Measurements from ENCODE around the gene PSMG4.

The PSMG4 gene

DNA sequence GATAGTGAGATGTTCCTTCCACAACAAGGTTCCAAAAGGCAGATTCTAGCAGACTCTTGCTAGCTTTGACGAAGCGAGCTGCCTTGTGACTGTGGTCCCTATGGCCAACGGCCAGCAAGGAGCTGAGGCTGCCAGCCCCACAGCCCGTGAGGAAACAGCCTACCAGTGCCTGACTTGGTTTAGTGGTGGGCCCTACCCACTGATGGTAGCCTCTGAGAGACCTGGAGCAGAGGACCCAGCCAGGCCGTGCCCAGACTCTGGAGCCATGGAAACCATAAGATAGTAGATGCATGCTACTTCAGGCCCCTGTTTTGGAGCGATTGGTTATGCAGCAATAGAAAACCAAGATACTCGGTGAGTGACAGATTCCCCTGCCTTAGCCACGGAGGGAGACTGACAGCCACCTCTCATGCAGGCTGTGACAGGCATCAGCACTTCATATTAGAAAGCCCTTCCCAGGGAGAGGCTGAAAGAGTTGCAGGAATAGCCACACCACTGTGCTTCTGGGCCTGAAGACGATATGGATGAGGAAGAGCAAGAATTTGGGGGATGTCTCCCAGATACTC, 19.2 kb downstream of the PSMG4 start:
- DNase-seq, result no peak

DNA sequence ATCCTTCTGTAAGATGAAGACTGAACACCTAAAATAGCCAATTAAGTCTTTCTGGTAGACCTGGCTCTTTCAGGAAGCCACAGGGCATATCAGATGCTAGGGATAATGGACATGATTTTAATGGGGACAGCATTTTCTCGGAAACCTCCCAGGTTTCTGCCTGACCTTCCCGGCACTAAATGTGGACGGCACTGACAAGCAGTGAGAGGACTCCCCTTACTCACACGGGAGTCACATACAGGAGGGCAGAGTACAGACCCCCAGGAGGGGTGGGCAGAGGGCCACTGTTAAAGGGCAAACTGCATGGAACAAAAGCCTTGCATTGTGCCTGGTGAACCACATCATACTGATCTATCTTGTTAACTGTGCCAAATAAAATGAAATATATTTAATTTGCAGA, 19.9 kb downstream of the PSMG4 start:
- no peak for DNase-seq

DNA sequence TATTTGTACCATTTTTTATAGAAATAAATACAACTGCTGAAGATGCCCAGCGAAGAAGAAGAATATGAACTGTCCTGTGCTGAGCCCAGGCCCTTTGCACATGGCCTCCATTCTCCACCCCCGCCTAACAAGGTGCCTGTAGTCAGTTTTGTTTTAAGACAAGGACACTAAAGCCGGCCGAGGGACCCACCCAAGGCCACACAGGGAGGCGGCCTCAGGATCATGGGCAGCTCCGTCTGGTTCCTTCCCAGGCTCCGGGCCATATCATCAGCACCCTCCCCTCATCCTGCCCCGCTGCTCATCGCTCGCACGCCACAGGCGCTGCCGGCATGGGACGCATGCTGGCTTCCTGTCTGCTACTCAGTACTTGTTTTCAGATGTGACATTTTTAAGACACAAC, 21.3 kb downstream of the PSMG4 start:
- DNase-seq, result no peak

DNA sequence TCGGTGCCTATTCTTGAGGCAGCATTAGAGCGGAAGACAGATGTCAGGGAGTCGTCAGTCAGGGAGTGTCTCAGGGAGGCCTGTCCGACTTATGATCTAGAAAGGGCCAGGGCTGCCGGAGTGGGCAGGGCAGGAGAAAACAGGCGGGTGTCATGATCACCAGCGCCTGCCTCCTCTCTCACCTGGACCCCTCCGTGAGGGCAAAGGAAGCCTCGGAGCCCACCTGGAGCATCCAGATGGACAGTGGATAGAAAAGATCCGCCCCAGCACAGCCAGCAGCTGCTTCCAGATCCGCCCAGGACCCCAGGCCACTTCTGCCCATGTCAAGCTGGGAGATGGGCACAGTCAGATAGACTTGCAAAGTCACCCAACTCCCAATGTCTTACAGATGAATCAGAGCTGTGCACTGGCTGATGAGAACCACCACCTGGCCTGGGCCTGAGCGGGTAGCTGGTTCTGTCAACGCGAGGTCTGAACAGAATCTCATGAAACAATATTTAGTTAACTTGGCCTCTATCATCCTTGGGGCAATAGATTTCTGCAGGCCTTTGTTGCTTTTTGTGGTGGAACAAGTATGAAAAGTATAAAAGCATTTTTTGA, 22.2 kb downstream of the PSMG4 start:
- no peak for DNase-seq

DNA sequence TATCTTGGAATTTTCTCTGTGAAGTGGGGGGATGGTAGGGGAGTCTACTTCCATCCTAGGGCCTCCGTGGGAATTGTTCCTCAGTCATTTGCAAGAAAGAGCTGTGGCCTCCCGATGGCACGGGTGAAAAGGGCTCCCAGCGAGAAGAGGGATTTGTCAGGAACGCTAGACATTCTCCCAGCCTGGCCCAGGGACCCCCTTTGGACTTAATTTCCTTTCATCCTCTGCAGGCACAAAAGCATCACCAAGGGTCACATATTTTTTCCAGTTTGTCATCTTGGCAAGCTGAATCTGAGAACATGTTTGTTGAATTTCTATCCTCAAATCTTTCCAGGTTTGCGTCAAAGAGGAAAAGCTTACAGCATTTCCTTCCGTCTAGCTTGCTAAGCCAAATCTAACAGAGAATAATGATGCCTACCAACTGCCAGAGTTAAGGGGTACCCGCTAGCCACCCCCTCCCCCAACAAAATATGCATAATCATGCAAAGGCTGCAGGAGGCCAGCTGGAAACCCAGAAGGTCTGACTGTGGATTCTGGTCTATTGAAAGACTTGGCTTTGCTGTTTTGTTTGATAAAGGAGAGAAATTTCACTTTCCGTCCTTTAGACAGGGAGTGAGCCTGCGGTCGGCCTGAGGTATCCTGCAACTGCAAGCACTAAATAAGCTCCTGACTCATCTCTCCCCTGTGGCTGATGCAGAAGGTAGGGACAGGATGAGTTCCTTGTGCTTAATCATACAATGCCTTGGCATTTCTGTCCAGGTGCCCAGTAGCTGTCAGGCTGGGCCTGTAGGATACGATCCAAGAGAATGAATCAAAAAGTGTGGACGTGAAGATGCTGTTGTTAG, 23.1 kb downstream of the PSMG4 start:
- DNase-seq, result no peak

DNA sequence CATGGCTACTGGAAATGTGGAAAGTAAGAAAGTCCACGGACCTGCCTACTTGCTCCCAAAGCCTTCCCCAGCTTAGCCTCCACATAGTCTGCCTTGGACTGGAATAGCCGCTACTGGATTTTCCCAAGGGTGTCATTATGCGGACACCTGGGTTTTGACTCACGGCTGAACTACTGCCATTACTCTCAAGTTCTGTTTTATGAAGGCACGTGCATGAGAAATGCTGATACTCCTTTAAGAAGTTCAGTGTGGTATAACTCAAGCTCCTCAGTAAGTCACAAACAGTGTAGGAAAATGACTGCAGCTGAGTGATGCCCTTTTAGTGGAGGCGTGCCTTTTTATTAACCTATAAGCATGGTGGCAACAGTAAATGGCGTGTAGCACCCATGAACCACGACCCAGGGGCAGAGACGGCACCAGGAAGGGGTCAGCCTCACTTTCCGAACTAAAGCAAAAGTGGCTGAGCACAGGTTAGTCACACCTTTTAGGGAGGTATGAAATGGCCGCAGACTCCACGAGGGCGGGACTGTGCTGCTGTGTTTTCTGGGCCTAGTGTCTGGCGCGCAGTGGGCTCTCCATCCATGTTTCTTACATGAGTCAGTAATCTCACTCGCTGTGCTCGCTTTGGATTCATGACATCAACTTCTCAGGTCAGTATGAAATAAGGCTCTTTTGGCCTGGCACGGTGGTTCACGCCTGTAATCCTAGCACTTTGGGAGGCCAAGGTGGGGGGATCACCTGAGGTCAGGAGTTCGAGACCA, 23.9 kb downstream of the PSMG4 start:
- DNase-seq, result no peak

DNA sequence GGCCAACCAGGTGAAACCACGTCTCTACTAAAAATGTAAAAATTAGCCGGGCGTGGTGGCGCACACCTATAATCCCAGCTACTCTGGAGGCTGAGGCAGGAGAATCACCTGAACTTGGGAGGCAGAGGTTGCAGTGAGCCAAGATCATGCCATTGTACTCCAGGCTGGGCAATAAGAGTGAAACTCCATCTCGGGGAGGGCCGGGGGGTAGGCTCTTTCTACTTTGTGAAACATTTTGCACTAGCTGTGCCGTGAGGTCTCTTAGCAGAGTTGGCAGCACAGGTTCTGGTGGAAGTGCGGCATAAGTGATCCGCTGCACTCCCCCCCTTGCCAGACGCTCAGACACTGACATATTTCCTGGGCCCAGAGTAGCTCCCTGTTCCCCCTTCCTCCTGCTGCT, 24.5 kb downstream of the PSMG4 start:
- no peak for DNase-seq

DNA sequence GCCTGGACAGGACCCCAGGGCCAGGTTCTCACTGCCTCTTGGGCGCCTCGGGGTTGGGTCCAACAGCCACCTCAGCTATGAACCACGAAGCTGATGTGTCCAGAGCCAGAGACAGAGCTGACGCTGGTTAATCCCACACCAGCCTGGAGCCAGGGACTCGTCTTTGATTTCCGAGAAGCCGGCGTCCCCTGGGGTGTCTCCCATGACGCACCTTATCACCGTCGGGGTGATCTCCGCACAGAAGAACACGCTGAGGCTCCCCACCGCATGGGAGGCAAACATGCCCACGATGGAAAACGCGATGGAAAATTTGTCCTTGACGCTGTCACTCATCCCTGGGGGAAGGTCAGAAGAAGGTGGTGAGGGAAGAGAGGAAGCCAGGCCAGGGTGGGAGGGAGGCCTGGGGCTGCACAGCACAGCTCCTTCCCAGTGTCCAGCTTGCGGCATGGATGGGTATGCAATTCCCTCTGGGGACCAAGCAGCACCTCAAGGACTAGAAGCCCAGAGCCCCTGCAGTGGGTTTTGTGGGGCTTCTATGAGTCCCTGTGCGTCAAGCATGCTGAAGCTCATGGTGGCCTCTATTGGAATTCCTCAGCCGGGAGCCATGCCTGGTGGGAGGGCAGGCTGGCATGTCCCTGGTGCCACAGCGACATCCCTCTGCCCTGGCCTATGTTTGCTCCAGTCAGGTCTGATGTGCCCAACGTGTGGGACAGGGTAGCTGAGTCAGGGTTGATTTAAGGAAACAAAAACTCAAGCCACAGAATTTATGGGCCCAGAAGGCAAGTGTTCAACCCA, 25.1 kb downstream of the PSMG4 start:
- DNase-seq, result no peak

DNA sequence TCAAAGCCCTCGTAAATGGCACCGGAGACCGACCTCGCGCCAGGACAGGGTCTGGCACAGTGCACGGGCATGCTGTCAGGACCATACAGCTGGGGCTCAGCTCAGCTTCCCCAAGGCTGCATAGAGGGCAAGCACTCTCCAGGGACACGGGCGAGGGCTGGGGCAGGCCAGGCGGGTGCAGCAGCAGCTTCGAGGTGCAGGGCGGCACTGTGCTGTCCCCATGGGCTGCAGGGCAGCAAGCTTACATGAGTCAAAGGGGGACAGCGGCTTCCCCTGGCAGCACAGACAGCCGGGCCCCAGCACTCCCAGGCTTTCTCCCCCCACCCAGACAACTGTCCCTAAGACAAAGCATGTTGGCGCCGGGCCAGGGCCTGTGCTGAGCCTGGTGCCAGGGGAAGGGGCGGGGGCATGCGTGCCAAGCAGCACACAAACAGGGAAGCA, 25.7 kb downstream of the PSMG4 start:
- DNase-seq, result no peak

DNA sequence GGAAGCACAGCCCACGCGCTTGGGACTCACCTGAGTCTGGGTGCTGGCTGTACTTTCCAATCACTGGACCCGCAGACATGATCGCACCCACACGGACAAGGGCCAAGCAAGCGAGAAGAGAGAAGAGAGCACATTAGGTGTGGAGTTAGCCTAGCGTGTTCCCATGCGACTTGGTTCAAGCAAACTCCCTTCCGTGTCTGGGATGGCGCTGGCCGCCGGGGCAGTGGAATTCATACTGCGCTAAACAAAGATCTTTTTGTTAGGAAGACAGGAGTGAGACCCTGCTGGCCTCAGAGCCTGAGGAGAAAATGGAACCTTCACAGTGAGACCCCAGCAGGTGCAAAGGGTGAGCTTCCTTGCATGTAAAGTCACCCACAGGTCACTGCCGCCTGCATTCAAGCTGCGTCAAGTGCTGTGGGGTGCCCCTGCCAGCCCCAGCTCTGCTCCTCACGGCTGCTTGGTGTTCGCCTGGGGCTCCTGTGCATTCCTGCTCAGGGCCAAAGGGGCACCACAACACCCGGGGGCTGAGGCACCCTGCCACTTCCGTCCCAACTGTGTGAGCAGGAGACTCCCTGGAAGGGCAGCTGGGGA, 26.4 kb downstream of the PSMG4 start:
- DNase-seq, result no peak

DNA sequence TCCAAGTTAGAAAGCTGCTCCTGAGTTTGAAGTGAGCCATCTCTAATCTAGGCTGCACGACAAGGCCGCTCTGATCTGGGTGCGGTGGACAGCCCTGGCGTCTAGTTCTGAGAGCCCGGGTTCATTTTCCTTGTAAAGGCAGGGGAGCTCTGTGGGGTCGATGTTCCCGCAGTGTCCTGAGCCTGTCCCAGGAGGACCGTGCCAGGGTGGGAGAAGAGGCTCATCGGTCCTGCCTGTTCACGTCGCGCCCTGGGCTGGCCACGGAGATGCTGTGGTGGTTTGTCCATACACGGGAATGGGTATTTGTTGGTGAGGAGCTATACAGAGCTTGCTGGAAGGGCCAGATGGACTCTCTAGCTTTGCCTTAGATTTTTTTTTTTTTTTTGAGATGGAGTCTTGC, 27.0 kb downstream of the PSMG4 start:
- no peak for DNase-seq

DNA sequence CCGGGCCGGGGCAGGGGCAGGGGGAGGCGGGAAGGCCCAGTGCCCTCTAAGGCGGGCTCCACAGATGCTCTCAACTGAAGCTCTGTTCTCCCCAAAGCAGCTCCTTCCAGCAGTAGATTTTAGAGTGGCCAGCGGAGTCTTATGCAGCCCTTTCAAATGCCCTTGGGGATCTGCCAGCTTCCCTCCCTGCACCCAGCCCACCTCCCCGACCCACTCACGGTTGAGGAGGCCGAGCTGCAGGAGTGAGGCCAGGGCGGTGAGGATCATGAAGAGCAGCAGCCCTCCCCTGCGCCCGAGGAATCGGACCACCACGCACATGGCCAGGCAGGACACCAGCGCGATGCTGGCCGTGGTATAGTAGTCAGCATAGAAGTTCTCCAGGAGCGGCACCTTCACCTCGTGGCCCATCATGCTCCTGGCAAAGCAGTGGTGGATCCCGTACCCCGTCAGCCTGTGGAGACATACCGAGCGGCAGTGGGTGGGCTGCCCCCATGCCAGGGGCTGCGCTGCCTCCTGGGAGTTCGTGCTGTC, 28.0 kb downstream of the PSMG4 start:
- no peak for DNase-seq

DNA sequence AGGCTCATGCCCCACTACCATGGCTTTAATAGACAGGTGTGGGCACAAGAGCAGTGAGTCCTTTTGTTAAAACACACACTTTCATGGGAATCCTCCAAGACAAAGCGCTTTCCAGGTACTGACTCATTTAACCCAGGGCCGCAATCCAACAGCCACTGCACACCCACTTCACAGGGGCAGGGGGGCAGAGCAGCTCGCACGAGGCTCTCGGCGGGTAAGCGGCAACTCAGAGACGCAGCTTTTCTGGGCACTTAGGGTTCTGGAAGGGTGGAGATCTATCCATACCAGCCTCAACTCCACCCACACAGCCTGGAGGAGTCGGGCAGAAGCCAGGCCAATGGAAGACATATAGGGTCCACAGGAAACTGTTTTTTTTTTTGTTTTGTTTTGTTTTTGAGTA, 28.6 kb downstream of the PSMG4 start:
- DNase-seq, result no peak

DNA sequence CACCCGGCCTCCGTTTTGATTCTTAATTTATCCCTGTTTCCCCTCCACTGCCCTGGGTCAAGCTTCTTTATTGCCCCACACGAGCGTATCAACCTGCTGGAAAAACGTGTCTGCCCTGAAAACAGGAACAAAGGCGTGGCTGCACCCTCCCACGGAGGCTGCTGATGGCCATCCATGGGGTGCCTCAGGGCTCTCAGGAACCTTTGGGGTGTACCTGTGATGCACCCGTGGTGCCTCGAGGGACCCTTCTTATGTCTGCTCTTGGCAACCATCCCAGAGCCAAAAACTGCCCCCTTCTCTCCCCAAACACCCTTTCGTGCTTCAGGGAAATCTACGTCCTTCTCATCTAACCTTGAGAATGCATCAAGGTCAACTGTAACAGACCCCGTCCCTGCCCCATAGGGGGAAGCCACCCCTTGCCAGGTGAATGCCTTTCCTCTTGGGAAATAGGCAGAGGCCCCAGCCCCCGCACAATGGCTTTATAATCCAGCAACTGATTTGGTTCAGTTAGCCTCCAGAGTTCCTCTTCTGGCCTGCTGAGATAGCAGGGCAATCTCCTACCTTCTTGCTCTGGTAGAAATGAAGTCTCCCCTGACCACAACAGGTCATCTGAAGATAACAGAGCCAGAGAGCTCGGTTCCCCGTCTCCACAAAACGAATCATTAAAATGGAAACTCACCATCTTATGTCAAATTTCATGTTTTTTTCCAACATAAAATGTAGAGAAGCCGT, 29.4 kb downstream of the PSMG4 start:
- DNase-seq, result no peak

DNA sequence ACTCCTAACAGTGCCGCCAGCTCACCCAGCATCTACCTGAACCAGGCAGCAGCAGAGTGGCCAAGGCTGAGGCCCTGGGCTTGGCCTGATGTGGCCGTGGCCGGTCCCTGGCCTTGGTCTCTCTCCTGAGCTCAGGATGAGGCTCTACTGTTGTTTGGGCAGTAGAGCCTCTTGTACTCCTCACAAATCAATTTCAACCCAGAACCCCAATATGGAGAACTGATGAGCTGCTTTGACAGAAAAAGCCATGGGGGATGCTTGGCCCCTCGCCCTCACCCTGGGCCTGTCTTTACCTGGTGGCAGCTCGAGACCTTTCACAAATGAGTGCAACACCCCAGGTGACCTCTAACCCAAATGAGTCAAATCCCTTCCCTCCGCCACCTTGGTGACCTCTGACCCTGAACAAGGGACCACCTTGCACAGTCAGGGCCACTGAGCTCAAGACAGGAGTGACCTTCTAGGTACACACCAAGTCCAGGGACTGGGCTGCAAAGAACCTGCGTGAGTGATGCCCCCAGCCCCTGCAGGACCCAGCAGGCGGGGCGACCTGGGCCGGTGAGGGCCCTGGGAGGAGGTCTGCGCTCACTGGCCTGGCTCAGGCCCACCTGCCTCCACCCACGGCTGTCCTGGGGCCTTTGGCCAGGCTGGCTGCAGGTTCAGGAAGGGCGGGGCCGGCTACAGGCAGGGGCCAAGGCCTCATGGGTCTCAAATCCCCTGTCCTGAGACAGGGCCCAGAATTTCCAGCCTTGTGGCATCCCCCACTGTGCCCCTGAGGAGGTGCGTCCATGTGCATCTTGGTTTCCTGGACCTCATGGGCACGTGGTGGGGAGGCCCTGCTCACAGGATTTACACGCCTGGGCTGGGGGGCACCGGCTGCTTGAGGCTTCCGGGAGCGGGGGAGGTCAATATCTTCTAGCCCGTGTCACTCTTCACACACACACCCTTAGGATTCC, 30.2 kb downstream of the PSMG4 start:
- DNase-seq, result no peak

DNA sequence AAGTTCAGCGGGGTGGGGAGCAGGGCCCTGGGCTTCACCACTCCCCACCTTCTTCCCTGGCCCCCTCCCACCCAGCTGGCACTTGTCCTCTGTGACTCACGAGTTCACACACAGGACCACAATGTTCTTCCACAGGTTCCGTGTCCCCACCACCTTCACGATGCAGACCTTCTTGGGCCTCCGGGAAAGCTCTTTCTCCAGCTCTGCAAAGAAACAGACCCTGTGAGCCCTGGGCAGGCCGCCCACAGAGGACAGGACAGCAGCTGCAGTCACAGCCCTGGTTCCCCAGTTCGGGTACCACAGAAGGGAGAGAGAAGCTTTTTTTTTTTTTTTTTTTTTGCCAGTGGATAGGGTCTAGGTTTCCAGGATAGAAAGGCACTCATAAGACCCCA, 30.9 kb downstream of the PSMG4 start:
- DNase-seq, result no peak

DNA sequence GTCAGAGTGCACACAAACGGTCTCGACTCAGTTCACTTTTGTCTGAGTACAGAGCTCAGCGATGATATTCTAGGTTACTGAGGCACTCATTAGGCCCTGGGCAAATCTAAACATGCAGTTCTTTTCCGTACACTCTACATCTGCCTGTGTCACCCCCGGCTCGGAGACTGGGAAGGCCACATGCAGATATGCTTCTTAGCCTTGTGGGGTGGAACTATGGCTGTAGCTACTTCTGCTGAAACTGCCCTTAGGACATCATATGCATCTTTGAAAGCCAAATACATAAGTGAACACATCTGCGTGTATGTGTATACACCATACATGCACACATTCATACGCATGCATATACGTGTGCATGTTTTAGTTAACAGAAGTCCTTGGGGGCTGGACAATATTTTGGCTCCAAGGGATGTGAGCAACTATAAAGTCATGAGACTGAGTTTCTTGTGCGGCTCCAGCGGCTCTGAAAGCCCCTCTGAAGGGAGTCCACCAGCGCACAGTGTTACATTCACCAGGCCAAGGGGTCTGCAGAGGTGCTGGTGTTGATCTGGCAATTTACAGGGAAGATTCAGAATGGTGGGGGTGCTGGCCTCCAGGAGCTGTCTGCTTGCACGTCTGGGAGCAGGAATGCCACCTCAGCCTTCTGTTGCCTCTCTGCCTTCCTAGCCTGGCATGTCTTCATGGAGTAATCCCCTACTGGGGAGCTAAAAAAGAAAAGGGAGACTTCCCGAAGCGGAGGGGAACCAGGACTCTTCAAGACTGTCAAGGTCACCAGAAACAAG, 31.6 kb downstream of the PSMG4 start:
- no peak for DNase-seq

DNA sequence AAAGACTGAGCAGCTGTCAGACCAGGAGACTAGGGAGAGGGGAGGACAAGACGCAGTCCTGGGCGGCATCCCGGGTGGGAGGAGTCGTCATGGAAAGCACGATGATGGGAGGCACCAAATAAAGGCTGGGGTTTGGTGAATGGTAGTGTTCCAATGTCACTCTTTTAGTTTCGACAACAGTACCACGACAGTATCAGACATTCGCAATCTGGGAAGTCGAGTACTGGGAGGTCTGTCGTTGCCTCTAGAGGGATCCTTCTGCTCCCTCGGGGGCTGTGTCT, 32.1 kb downstream of the PSMG4 start:
- no peak for DNase-seq

DNA sequence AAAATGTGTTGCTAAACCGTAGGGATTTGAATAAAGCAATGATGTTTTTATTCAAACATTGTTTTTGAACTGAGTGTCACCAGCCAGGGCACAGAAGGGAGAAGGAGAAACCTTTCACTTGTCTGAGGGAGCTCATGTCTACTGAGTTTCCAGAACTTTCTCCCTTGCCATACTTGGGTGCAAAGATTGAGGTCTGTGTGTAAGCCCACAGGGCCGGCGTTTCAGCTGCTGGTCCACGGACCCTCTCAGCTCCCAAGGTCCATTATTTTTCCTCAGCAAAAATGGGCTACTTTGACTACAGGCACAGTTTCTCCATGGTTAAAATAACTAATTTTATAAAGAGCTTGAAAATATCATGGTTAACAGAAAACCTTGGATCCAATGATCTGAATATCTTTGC, 32.6 kb downstream of the PSMG4 start:
- no peak for DNase-seq

DNA sequence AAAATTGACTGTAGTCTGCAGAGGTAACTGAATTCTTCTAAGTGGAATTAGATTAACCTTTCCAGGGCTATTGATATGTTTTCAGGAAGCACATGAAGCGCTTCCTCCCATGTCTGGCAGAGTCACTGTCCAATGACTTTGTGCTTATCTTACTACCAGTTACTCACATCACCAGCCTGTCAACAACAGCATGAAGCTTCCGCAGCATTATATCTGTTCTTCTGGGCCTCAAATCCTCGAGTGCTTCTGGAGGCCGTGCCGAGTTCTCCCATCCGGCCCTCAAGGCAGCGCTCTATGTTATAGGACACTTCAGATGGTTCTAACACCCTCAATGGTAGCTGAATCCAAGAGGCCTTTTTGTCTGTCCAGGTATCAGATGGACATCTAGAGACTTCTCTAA, 33.2 kb downstream of the PSMG4 start:
- DNase-seq, result no peak

Measured in activated gamma-delta T cell (primary cell).